ENCODE data around the gene HIVEP1. TPM values are rescaled to one million over a fixed set of nuclear protein-coding genes. Genes with fewer than 3 reads are reported as not detected.

HIVEP1 gene
- total RNA-seq, 1 donor from 2014 or later: 37.1 TPM

DNA sequence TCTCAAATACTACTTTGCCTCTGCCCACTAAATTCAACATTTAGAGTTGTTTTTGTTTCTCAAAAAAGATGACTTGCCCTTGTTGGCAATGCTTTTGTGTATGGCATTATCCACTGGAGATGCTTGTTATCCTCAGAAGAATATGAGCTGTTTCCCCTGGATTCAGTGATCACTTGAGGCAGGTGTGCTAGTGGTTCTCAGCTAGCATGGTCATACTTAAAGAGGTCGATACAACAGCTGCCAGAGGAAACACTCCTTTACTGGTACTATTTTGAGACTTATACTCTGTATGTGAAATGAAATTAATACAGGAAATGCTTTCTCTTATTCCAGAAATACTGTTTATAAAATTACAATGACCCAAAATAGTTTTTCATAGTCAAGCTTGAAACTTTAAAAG lies 122.5 kb downstream of the HIVEP1 start:
- TF ChIP-seq, protein P1, sequence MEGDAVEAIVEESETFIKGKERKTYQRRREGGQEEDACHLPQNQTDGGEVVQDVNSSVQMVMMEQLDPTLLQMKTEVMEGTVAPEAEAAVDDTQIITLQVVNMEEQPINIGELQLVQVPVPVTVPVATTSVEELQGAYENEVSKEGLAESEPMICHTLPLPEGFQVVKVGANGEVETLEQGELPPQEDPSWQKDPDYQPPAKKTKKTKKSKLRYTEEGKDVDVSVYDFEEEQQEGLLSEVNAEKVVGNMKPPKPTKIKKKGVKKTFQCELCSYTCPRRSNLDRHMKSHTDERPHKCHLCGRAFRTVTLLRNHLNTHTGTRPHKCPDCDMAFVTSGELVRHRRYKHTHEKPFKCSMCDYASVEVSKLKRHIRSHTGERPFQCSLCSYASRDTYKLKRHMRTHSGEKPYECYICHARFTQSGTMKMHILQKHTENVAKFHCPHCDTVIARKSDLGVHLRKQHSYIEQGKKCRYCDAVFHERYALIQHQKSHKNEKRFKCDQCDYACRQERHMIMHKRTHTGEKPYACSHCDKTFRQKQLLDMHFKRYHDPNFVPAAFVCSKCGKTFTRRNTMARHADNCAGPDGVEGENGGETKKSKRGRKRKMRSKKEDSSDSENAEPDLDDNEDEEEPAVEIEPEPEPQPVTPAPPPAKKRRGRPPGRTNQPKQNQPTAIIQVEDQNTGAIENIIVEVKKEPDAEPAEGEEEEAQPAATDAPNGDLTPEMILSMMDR (IDR thresholded peaks at IDR 0.05; ENCODE audit: partially characterized antibody, unreplicated experiment): no peak
- no peak overlapping the region for H3K4me3 Mint-ChIP-seq (ENCODE audit: unreplicated experiment)
- H3K27me3 Mint-ChIP-seq (ENCODE audit: unreplicated experiment): no peaks in the 10 kb centered on the region
- no peak overlapping the region for H3K27ac Mint-ChIP-seq (ENCODE audit: unreplicated experiment)
- no peak for DNase-seq
- H3K36me3 Mint-ChIP-seq (ENCODE audit: unreplicated experiment): peaks cover 11% of the 10 kb centered on the region
- peaks cover 2% of the 10 kb centered on the region for H3K9me3 Mint-ChIP-seq (ENCODE audit: unreplicated experiment)
- no peaks in the 10 kb centered on the region for H3K4me1 Mint-ChIP-seq (ENCODE audit: low read depth, unreplicated experiment)

DNA sequence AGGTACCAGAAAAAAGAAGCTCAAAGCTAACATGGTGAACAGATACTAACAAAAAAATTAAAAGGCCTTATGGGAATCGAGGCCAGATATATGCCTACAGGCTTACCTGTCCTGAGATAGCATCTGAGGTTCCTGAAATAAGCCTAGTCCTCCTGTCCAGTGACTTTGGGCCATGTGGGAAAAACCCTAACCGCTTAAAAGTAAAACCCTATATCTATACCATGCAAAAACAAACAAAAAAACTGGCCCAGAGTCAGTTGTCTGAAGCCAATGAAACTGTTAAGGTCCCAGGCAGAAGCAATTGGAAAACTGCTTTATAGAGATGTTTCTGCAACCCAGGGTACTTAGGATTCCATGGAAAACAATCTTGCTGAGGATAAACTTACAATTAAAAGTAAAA lies 122.9 kb downstream of the HIVEP1 start:
- no peak overlapping the region for H3K27ac Mint-ChIP-seq (ENCODE audit: unreplicated experiment)
- peaks cover 11% of the 10 kb centered on the region for H3K36me3 Mint-ChIP-seq (ENCODE audit: unreplicated experiment)
- no peak for DNase-seq
- TF ChIP-seq, protein P1 (IDR thresholded peaks at IDR 0.05; ENCODE audit: partially characterized antibody, unreplicated experiment): no peak
- no peak overlapping the region for H3K4me3 Mint-ChIP-seq (ENCODE audit: unreplicated experiment)
- H3K9me3 Mint-ChIP-seq (ENCODE audit: unreplicated experiment): peaks cover 2% of the 10 kb centered on the region
- no peaks in the 10 kb centered on the region for H3K27me3 Mint-ChIP-seq (ENCODE audit: unreplicated experiment)
- H3K4me1 Mint-ChIP-seq (ENCODE audit: low read depth, unreplicated experiment): no peaks in the 10 kb centered on the region

DNA sequence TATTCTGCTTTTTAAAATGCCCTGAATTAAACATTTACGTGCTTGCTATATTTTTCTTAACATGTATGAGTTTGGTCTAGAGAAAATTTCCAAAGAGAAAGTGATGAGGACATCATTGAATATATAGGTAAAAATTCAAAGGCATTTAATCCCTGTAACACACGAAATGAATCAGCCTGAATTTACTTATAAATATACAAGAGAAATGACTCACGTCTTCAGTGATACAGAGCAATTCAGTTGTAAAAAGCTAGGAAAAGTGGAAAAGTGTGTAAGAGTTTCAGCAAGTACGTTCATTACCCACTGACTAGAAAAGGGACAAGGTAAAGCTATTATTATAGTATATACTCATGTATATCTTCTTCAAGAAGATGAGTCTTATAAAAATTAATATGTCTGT lies 124.8 kb downstream of the HIVEP1 start:
- H3K27me3 Mint-ChIP-seq (ENCODE audit: unreplicated experiment): no peaks in the 10 kb centered on the region
- no peak for DNase-seq
- peaks cover 26% of the 10 kb centered on the region for H3K36me3 Mint-ChIP-seq (ENCODE audit: unreplicated experiment)
- no peak overlapping the region for H3K4me3 Mint-ChIP-seq (ENCODE audit: unreplicated experiment)
- TF ChIP-seq, protein P1 (IDR thresholded peaks at IDR 0.05; ENCODE audit: partially characterized antibody, unreplicated experiment): no peak
- H3K4me1 Mint-ChIP-seq (ENCODE audit: low read depth, unreplicated experiment): no peaks in the 10 kb centered on the region
- H3K27ac Mint-ChIP-seq (ENCODE audit: unreplicated experiment): no peak overlapping the region
- H3K9me3 Mint-ChIP-seq (ENCODE audit: unreplicated experiment): peaks cover 2% of the 10 kb centered on the region

DNA sequence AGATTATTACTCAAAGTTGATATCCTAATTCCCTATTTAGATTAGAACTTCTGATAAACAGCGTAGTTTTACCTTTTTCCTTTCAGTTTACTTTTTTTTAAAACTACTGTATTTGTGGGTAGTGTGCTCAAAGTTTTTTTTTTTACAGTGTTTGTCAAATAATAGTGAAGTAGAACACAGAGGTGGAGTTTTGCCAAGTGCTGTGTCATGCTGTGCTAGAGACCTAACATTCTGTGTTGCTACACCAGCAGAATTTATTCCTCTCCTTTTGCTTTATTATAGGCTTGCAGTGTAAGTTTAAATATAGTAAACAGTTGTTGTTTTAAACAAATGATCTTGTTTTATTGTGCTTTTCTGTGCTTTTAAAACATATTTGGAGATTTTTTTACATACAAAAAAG lies 125.4 kb downstream of the HIVEP1 start:
- Mint-ChIP-seq H3K27me3 (ENCODE audit: unreplicated experiment) (no peaks in the 10 kb centered on the region), H3K27ac (ENCODE audit: unreplicated experiment) (no peak overlapping the region), H3K4me1 (ENCODE audit: low read depth, unreplicated experiment) (no peaks in the 10 kb centered on the region), H3K4me3 (ENCODE audit: unreplicated experiment) (no peak overlapping the region), H3K36me3 (ENCODE audit: unreplicated experiment) (peaks cover 31% of the 10 kb centered on the region), H3K9me3 (ENCODE audit: unreplicated experiment) (peaks cover 2% of the 10 kb centered on the region)
- DNase-seq: no peak
- TF ChIP-seq, protein P1 (IDR thresholded peaks at IDR 0.05; ENCODE audit: partially characterized antibody, unreplicated experiment): no peak

DNA sequence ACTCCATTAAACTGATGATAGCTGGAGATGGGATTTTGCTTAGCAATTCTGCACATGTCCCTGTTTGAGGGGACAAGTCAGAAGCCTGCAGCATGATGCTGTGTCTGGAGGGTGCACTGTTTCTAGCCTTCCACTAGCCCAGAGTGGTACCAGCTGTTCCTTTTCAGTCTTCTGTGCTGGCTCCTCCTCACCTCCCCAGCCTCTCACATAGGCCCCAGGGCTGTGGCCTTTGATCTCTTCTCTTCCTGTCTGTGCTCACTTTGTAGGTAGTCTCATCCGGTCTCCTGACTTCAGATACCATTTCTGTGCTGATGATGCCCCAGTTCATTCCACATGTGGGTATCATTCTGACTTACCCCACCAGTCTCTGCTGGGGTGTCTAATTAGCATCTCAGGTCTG lies 126.3 kb downstream of the HIVEP1 start:
- no peaks in the 10 kb centered on the region for H3K27me3 Mint-ChIP-seq (ENCODE audit: unreplicated experiment)
- TF ChIP-seq, protein P1 (IDR thresholded peaks at IDR 0.05; ENCODE audit: partially characterized antibody, unreplicated experiment): no peak
- DNase-seq: no peak
- H3K27ac Mint-ChIP-seq (ENCODE audit: unreplicated experiment): no peak overlapping the region
- peaks cover 2% of the 10 kb centered on the region for H3K9me3 Mint-ChIP-seq (ENCODE audit: unreplicated experiment)
- peaks cover 31% of the 10 kb centered on the region for H3K36me3 Mint-ChIP-seq (ENCODE audit: unreplicated experiment)
- H3K4me3 Mint-ChIP-seq (ENCODE audit: unreplicated experiment): no peak overlapping the region
- H3K4me1 Mint-ChIP-seq (ENCODE audit: low read depth, unreplicated experiment): no peaks in the 10 kb centered on the region
